A549 (cell line): Measurements from ENCODE around the gene NAPSA. TPM values are rescaled to one million over a fixed set of nuclear protein-coding genes. Genes with fewer than 3 reads are reported as not detected.

Experiments
- BHLHE40 ChIP-seq: IDR thresholded peaks from 2 replicates; pipeline ENCODE4 v1.6.1; 2012; ENCODE audit warnings: low read depth, low read length, inconsistent platforms
- CBX8 ChIP-seq: fragments of 200-600 bp; sonication (generic); IDR thresholded peaks from 2 replicates; pipeline ENCODE4 v1.6.1; 2016
- CEBPB ChIP-seq, 2 experiments: fragments of >200 bp in 1 of 2; sonication (Bioruptor Twin) in 1 of 2; formaldehyde crosslinking in 1 of 2; IDR thresholded peaks; 2 replicates each; pipeline ENCODE4 v1.6.1; 2012 to 2016
- EHF ChIP-seq: fragments of 250-450 bp; sonication (Bioruptor Pico); IDR thresholded peaks from 2 replicates; pipeline ENCODE4 v1.5.0; 2020; ENCODE audit warnings: mild to moderate bottlenecking
- ELK1 ChIP-seq: fragments of 150-350 bp; IDR thresholded peaks from 2 replicates; pipeline ENCODE4 v1.6.1; 2014; ENCODE audit warnings: low read depth, mild to moderate bottlenecking, low read length
- EP300 ChIP-seq, 2 experiments: fragments of >200 bp; sonication (Bioruptor Twin); formaldehyde crosslinking; IDR thresholded peaks; 2 replicates in 1 of 2; 3 replicates in 1 of 2; pipeline ENCODE4 v1.6.1; 2016 to 2017
- ESRRA ChIP-seq: fragments of 150-350 bp; IDR thresholded peaks from 2 replicates; pipeline ENCODE4 v1.6.1; 2014; ENCODE audit warnings: mild to moderate bottlenecking, low read length, borderline replicate concordance
- FOSB ChIP-seq: fragments of 250-450 bp; sonication (Bioruptor Pico); IDR thresholded peaks from 2 replicates; pipeline ENCODE4 v1.5.0; 2020; ENCODE audit warnings: mild to moderate bottlenecking, moderate library complexity
- FOSL2 ChIP-seq, 2 experiments: fragments of 450-650 bp in 1 of 2; fragments of >200 bp in 1 of 2; sonication (Bioruptor Twin) in 1 of 2; formaldehyde crosslinking; IDR thresholded peaks; 2 replicates each; pipeline versions ENCODE4 v1.5.0 to v1.6.1; 2016 to 2020; ENCODE audit warnings: mild to moderate bottlenecking in 1 of 2, moderate library complexity in 1 of 2
- HDAC2 ChIP-seq: fragments of 200-600 bp; sonication (generic); IDR thresholded peaks from 2 replicates; pipeline ENCODE4 v1.6.1; 2016
- HES2 ChIP-seq: fragments of >200 bp; sonication (Bioruptor Twin); formaldehyde crosslinking; IDR thresholded peaks from 2 replicates; pipeline ENCODE4 v1.6.1; 2016
- HEYL ChIP-seq: fragments of 250-450 bp; sonication (Bioruptor Pico); IDR thresholded peaks from 2 replicates; pipeline ENCODE4 v1.8.0; 2021; ENCODE audit warnings: mild to moderate bottlenecking, moderate library complexity
- HOXB5 ChIP-seq: fragments of 250-450 bp; sonication (Bioruptor Pico); IDR thresholded peaks from 2 replicates; pipeline ENCODE4 v1.5.0; 2020; ENCODE audit warnings: mild to moderate bottlenecking, moderate library complexity
- JUNB ChIP-seq: fragments of >200 bp; sonication (Bioruptor Twin); formaldehyde crosslinking; IDR thresholded peaks from 2 replicates; pipeline ENCODE4 v1.6.1; 2016
- MAFK ChIP-seq: fragments of 450-650 bp; IDR thresholded peaks from 2 replicates; pipeline ENCODE4 v1.6.1; 2014; ENCODE audit not compliant: partially characterized antibody
- MAZ ChIP-seq: fragments of 150-350 bp; IDR thresholded peaks from 2 replicates; pipeline ENCODE4 v1.6.1; 2014; ENCODE audit warnings: antibody characterized with exemption, low read depth, low read length, borderline replicate concordance
- MYC ChIP-seq: IDR thresholded peaks from 2 replicates; pipeline ENCODE4 v1.6.1; 2012; ENCODE audit warnings: mild to moderate bottlenecking, inconsistent platforms, low read length, improper control_type of control experiment, borderline replicate concordance
- NFE2L2 ChIP-seq: fragments of 150-350 bp; conservative IDR thresholded peaks from 2 replicates; pipeline ENCODE4 v1.6.1; 2014; ENCODE audit warnings: low read length
- NPAS2 ChIP-seq: fragments of 250-450 bp; sonication (Bioruptor Pico); IDR thresholded peaks from 2 replicates; pipeline ENCODE4 v1.8.0; 2022; ENCODE audit warnings: mild to moderate bottlenecking, moderate library complexity, borderline replicate concordance
- PHF8 ChIP-seq: fragments of 200-600 bp; sonication (generic); IDR thresholded peaks from 2 replicates; pipeline ENCODE4 v1.6.1; 2016; ENCODE audit warnings: low read depth, mild to moderate bottlenecking, antibody characterized with exemption, moderate library complexity, borderline replicate concordance
- POLR2A ChIP-seq: IDR thresholded peaks from 2 replicates; pipeline ENCODE4 v1.6.1; 2012; ENCODE audit warnings: mild to moderate bottlenecking, low read length
- RAD21 ChIP-seq, 2 experiments: fragments of >200 bp in 1 of 2; sonication (Bioruptor Twin) in 1 of 2; formaldehyde crosslinking in 1 of 2; IDR thresholded peaks in 1 of 2; conservative IDR thresholded peaks in 1 of 2; 2 replicates in 1 of 2; 3 replicates in 1 of 2; pipeline ENCODE4 v1.6.1; 2012 to 2018; ENCODE audit warnings: inconsistent platforms in 1 of 2
- RARB ChIP-seq: fragments of 250-450 bp; sonication (Bioruptor Pico); IDR thresholded peaks from 2 replicates; pipeline ENCODE4 v1.8.0; 2021; ENCODE audit warnings: mild to moderate bottlenecking, moderate library complexity
- RCOR1 ChIP-seq: fragments of 150-350 bp; IDR thresholded peaks from 2 replicates; pipeline ENCODE4 v1.6.1; 2014; ENCODE audit warnings: antibody characterized with exemption, low read length, low read depth
- RNF2 ChIP-seq: fragments of 200-600 bp; sonication (generic); IDR thresholded peaks from 2 replicates; pipeline ENCODE4 v1.6.1; 2016; ENCODE audit warnings: low read depth, mild to moderate bottlenecking, antibody characterized with exemption, moderate library complexity, borderline replicate concordance
- SREBF2 ChIP-seq: fragments of 450-650 bp; IDR thresholded peaks from 2 replicates; pipeline ENCODE4 v1.6.1; 2014; ENCODE audit warnings: mild to moderate bottlenecking, moderate library complexity
- TFCP2L1 ChIP-seq: fragments of 250-450 bp; sonication (Bioruptor Pico); IDR thresholded peaks from 2 replicates; pipeline ENCODE4 v1.5.0; 2021; ENCODE audit warnings: mild to moderate bottlenecking
- TP53 ChIP-seq: fragments of 250-450 bp; sonication (Bioruptor Pico); IDR thresholded peaks from 2 replicates; pipeline ENCODE4 v1.5.0; 2021; ENCODE audit warnings: mild to moderate bottlenecking, moderate library complexity
- ZC3H11A ChIP-seq: fragments of 450-650 bp; IDR thresholded peaks from 2 replicates; pipeline ENCODE4 v1.6.1; 2014; ENCODE audit warnings: antibody characterized with exemption, mild to moderate bottlenecking
- ZFP36 ChIP-seq: fragments of 450-650 bp; IDR thresholded peaks from 2 replicates; pipeline ENCODE4 v1.6.1; 2014; ENCODE audit warnings: borderline replicate concordance; ENCODE audit not compliant: partially characterized antibody
- ZNF302 ChIP-seq: fragments of 250-450 bp; sonication (Bioruptor Pico); IDR thresholded peaks from 2 replicates; pipeline ENCODE4 v1.9.0; 2021; ENCODE audit warnings: inconsistent platforms, mild to moderate bottlenecking, moderate library complexity
- polyA plus RNA-seq, 4 experiments: library from polyadenylated mRNA; depleted of rRNA in 3 of 4; stranded (reverse); fragments of >200 nt; fragmentation: RNase III in 1 of 4; extraction: RNeasy Plus Mini Kit Qiagen cat#74134 plus additional on column Dnase treatment in 1 of 4; gene quantifications; 2 replicates in 3 of 4; 3 replicates in 1 of 4; pipeline ENCODE4 v1.2.3, GENCODE V29; 2011 to 2017
- TF ChIP-seq, protein P1 (sequence below): IDR thresholded peaks from 2 replicates; pipeline ENCODE4 v1.6.1; 2012; ENCODE audit warnings: low read depth, borderline replicate concordance
- TF ChIP-seq, protein P2 (sequence below): fragments of 200-600 bp; sonication (generic); IDR thresholded peaks from 2 replicates; pipeline ENCODE4 v1.6.1; 2016; ENCODE audit warnings: antibody characterized with exemption, mild to moderate bottlenecking, moderate library complexity
- TF ChIP-seq, protein P3 (sequence below): fragments of 250-450 bp; sonication (Bioruptor Pico); IDR thresholded peaks from 2 replicates; pipeline ENCODE4 v1.5.0; 2020; ENCODE audit warnings: low read depth, mild to moderate bottlenecking, moderate library complexity
- TF ChIP-seq, protein P4 (sequence below): IDR thresholded peaks from 2 replicates; pipeline ENCODE4 v1.6.1; 2012

The NAPSA gene
- polyA plus RNA-seq, 2 of the 4 experiments (the other 2 are of a cell fraction), result 1.3 to 1.5 TPM

GRCh38 chr19:50376166-50377050, 11.0 kb upstream of the NAPSA start, which contains the start of gene NR1H2 (continued):
- TF ChIP-seq NFE2L2 (no peak), CEBPB (IDR thresholded peaks at IDR 0.05) (peak; percentile 9 to 74; a peak in 3 of 4 replicates), JUNB (no peak), EP300 (IDR thresholded peaks at IDR 0.05) (no peak), MAZ (no peak; the same call in 1 of the 2 replicates), FOSL2 (IDR thresholded peaks at IDR 0.05) (no peak), FOSL2 (CRISPR knock-in tag; IDR thresholded peaks at IDR 0.05) (0 out of 2 replicates have a peak, but pooled peaks have one; percentile 3), NPAS2 (CRISPR knock-in tag) (no peak), RAD21 (conservative IDR thresholded peaks at IDR 0.05 in 1 of 2, IDR thresholded peaks at IDR 0.05 in 1 of 2) (no peak), HDAC2 (no peak), HES2 (no peak), MAFK (no peak), RARB (CRISPR knock-in tag) (peak; percentile 50; the same call in 1 of the 2 replicates), CBX8 (no peak), RCOR1 (no peak), SREBF2 (no peak), PHF8 (peak; percentile 80; the same call in 1 of the 2 replicates), RNF2 (no peak), ESRRA (peak; percentile 69; the same call in 1 of the 2 replicates), FOSB (CRISPR knock-in tag) (no peak; the same call in 1 of the 2 replicates), POLR2A (peak; percentile 20; the same call in 1 of the 2 replicates), HOXB5 (CRISPR knock-in tag) (peak; percentile 69; the same call in 1 of the 2 replicates), BHLHE40 (no peak), ZFP36 (peak; percentile 70), ZC3H11A (peak; percentile 30; the same call in 1 of the 2 replicates), TFCP2L1 (peak; percentile 92; the same call in 1 of the 2 replicates), HEYL (CRISPR knock-in tag) (no peak), EHF (CRISPR knock-in tag) (peak; percentile 54; the same call in 1 of the 2 replicates), ELK1 (peak; percentile 92), MYC (peak; percentile 74), TP53 (CRISPR knock-in tag) (no peak), ZNF302 (CRISPR knock-in tag) (no peak)
- TF ChIP-seq, protein P1, sequence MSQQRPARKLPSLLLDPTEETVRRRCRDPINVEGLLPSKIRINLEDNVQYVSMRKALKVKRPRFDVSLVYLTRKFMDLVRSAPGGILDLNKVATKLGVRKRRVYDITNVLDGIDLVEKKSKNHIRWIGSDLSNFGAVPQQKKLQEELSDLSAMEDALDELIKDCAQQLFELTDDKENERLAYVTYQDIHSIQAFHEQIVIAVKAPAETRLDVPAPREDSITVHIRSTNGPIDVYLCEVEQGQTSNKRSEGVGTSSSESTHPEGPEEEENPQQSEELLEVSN, result peak; percentile 55; the same call in 1 of the 2 replicates
- TF ChIP-seq, protein P2, sequence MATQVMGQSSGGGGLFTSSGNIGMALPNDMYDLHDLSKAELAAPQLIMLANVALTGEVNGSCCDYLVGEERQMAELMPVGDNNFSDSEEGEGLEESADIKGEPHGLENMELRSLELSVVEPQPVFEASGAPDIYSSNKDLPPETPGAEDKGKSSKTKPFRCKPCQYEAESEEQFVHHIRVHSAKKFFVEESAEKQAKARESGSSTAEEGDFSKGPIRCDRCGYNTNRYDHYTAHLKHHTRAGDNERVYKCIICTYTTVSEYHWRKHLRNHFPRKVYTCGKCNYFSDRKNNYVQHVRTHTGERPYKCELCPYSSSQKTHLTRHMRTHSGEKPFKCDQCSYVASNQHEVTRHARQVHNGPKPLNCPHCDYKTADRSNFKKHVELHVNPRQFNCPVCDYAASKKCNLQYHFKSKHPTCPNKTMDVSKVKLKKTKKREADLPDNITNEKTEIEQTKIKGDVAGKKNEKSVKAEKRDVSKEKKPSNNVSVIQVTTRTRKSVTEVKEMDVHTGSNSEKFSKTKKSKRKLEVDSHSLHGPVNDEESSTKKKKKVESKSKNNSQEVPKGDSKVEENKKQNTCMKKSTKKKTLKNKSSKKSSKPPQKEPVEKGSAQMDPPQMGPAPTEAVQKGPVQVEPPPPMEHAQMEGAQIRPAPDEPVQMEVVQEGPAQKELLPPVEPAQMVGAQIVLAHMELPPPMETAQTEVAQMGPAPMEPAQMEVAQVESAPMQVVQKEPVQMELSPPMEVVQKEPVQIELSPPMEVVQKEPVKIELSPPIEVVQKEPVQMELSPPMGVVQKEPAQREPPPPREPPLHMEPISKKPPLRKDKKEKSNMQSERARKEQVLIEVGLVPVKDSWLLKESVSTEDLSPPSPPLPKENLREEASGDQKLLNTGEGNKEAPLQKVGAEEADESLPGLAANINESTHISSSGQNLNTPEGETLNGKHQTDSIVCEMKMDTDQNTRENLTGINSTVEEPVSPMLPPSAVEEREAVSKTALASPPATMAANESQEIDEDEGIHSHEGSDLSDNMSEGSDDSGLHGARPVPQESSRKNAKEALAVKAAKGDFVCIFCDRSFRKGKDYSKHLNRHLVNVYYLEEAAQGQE, result peak; percentile 44; the same call in 1 of the 2 replicates
- TF ChIP-seq, protein P3, sequence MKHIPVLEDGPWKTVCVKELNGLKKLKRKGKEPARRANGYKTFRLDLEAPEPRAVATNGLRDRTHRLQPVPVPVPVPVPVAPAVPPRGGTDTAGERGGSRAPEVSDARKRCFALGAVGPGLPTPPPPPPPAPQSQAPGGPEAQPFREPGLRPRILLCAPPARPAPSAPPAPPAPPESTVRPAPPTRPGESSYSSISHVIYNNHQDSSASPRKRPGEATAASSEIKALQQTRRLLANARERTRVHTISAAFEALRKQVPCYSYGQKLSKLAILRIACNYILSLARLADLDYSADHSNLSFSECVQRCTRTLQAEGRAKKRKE, result 0 out of 2 replicates have a peak, but pooled peaks have one; percentile 26
- TF ChIP-seq, protein P4, sequence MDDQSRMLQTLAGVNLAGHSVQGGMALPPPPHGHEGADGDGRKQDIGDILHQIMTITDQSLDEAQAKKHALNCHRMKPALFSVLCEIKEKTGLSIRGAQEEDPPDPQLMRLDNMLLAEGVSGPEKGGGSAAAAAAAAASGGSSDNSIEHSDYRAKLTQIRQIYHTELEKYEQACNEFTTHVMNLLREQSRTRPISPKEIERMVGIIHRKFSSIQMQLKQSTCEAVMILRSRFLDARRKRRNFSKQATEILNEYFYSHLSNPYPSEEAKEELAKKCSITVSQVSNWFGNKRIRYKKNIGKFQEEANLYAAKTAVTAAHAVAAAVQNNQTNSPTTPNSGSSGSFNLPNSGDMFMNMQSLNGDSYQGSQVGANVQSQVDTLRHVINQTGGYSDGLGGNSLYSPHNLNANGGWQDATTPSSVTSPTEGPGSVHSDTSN, result peak; percentile 60; the same call in 1 of the 2 replicates
